NCI-H1417 (cell line): ENCODE results near the gene RBMX.
"Not testable (repeated sequence)": the region's sequence is repeated elsewhere in the genome, so short reads cannot be mapped to it uniquely, and the experiment has no call there.

Experiments used
- DNase-seq, 3 experiments: peaks; one replicate each; lab custom pipeline; 2025; lab: John Stamatoyannopoulos, UW

RBMX gene

GRCh38 chrX:136878423-136878822 is 2.1 kb downstream of the RBMX start:
- DNase-seq: no peak

- not testable (repeated sequence) for DNase-seq
Observed at GRCh38 chrX:136874114-136874513, 6.4 kb downstream of the RBMX start.

- not testable (repeated sequence) for DNase-seq
Observed at GRCh38 chrX:136873210-136873609, 7.3 kb downstream of the RBMX start.

- DNase-seq: no peak
Observed at GRCh38 chrX:136872091-136872700, 8.3 kb downstream of the RBMX start.

- DNase-seq: no peak
Observed at GRCh38 chrX:136870064-136870463, 10.5 kb downstream of the RBMX start.

GRCh38 chrX:136868283-136869055 is 12.1 kb downstream of the RBMX start:
- DNase-seq: no peak

- DNase-seq: no peak
Observed at GRCh38 chrX:136867518-136867917, 13.0 kb downstream of the RBMX start.

- no peak for DNase-seq
Observed at GRCh38 chrX:136867096-136867491, 13.4 kb downstream of the RBMX start.

- DNase-seq: no peak
Observed at GRCh38 chrX:136866337-136867095, 14.0 kb downstream of the RBMX start.

- DNase-seq: no peak
Observed at GRCh38 chrX:136865270-136866158, 15.0 kb downstream of the RBMX start.

- no peak for DNase-seq
Observed at GRCh38 chrX:136863826-136864225, 16.7 kb downstream of the RBMX start.

GRCh38 chrX:136862546-136862945 is 18.0 kb downstream of the RBMX start:
- DNase-seq: no peak

GRCh38 chrX:136861877-136862276 is 18.6 kb downstream of the RBMX start:
- no peak for DNase-seq

GRCh38 chrX:136858007-136858756 is 22.3 kb downstream of the RBMX start:
- DNase-seq: no peak

- no peak for DNase-seq
Observed at GRCh38 chrX:136856551-136856950, 24.0 kb downstream of the RBMX start.

- DNase-seq: no peak
Observed at GRCh38 chrX:136856050-136856449, 24.5 kb downstream of the RBMX start.

- no peak for DNase-seq
Observed at GRCh38 chrX:136851526-136851925, 29.0 kb downstream of the RBMX start.

GRCh38 chrX:136850441-136851175 is 29.9 kb downstream of the RBMX start:
- DNase-seq: no peak

- no peak for DNase-seq
Observed at GRCh38 chrX:136849395-136849794, 31.1 kb downstream of the RBMX start.

GRCh38 chrX:136847874-136848273 is 32.7 kb downstream of the RBMX start:
- DNase-seq: no peak
